Measurements from ENCODE around the gene CTSK. TPM values are rescaled to one million over a fixed set of nuclear protein-coding genes. Genes with fewer than 3 reads are reported as not detected.
"Not testable (repeated sequence)": the region's sequence is repeated elsewhere in the genome, so short reads cannot be mapped to it uniquely, and the experiment has no call there.

Gene CTSK
- total RNA-seq, 2 donors from 2014 or later, result 11.4 to 33.6 TPM

DNA sequence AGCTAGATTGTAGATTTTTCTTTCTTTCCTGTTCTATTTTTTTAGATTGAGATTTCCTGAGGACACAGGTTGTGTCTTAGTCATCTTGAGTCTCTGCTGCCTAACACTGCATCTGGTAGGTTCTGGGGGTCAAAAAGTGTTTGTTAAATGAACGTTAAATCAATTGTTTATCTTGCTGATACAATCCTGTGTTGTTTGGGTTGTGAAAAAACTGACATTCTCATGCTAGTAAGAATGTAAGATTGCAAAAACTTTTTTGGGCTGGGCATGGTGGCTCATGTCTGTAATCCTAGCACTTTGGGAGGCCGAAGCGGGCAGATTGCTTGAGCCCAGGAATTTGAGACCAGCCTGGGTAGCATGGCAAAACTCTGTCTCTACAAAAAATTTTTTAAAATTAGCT, 3.4 kb downstream of the CTSK start:
- Histone ChIP-seq H3K9me3 (no peaks in the 10 kb centered on the region), H3K36me3 (no peaks in the 10 kb centered on the region), H3K9ac (ENCODE audit: low read depth in 2 of 2, low read length in 2 of 2) (no peak overlapping the region), H3K27me3 (no peaks in the 10 kb centered on the region), H3K4me3 (no peak overlapping the region), H3K27ac (no peak overlapping the region), H3K4me1 (no peaks in the 10 kb centered on the region)
- no peak for DNase-seq
- intact Hi-C loops (cut with DNase I), result no loop called here
- TF ChIP-seq, protein P1, sequence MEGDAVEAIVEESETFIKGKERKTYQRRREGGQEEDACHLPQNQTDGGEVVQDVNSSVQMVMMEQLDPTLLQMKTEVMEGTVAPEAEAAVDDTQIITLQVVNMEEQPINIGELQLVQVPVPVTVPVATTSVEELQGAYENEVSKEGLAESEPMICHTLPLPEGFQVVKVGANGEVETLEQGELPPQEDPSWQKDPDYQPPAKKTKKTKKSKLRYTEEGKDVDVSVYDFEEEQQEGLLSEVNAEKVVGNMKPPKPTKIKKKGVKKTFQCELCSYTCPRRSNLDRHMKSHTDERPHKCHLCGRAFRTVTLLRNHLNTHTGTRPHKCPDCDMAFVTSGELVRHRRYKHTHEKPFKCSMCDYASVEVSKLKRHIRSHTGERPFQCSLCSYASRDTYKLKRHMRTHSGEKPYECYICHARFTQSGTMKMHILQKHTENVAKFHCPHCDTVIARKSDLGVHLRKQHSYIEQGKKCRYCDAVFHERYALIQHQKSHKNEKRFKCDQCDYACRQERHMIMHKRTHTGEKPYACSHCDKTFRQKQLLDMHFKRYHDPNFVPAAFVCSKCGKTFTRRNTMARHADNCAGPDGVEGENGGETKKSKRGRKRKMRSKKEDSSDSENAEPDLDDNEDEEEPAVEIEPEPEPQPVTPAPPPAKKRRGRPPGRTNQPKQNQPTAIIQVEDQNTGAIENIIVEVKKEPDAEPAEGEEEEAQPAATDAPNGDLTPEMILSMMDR (IDR thresholded peaks at IDR 0.05), result no peak

DNA sequence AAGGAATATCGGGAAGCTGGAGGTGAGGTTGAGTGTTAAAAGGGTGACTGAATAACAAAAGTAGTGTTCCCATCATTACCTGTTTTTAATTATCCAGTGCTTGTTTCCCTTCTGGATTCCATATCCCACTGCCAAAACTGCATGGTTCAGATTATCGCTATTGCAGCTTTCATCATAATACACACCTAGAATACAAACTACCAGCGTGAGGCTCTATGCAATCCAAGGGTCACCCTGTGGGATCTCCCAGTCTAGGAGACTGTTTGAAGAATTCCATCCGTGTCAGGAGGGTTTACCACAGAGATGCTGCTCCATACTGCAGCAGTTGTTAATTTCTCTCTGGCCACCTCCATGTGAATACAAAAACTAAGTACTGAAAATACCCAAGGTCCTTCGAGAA, 9.0 kb downstream of the CTSK start:
- H3K9me3 ChIP-seq, result no peaks in the 10 kb centered on the region
- intact Hi-C loops (cut with DNase I), result no loop called here
- TF ChIP-seq, protein P1 (IDR thresholded peaks at IDR 0.05), result no peak
- H3K27ac ChIP-seq, result no peak overlapping the region
- H3K4me1 ChIP-seq, result no peaks in the 10 kb centered on the region
- no peak overlapping the region for H3K4me3 ChIP-seq
- H3K27me3 ChIP-seq, result no peaks in the 10 kb centered on the region
- DNase-seq, result no peak
- H3K9ac ChIP-seq (ENCODE audit: low read depth in 2 of 2, low read length in 2 of 2), result no peak overlapping the region
- no peaks in the 10 kb centered on the region for H3K36me3 ChIP-seq

DNA sequence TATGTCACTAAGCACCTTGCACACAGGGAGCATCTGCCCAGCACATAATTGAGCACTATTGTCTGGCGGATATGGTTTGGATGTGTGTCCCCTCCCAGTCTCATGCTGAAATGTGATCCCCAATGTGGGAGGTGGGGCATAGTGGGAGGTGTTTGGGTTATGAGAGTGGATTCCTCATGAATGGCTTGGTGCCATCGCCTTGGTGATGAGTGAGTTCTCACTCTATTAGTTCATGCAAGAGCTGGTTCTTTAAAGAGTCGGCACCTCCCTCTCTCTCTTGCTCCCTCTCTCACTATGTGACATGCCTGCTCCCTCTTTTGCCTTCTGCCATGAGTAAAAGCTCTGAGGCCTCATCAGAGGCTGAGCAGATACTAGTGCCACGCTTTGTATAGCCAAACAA, 9.5 kb downstream of the CTSK start:
- Histone ChIP-seq H3K9me3 (no peaks in the 10 kb centered on the region), H3K27me3 (no peaks in the 10 kb centered on the region), H3K4me1 (no peaks in the 10 kb centered on the region), H3K9ac (ENCODE audit: low read depth in 2 of 2, low read length in 2 of 2) (no peak overlapping the region), H3K4me3 (no peak overlapping the region), H3K36me3 (no peaks in the 10 kb centered on the region), H3K27ac (no peak overlapping the region)
- intact Hi-C loops (cut with DNase I), result no loop called here
- TF ChIP-seq, protein P1 (IDR thresholded peaks at IDR 0.05), result no peak
- no peak for DNase-seq

DNA sequence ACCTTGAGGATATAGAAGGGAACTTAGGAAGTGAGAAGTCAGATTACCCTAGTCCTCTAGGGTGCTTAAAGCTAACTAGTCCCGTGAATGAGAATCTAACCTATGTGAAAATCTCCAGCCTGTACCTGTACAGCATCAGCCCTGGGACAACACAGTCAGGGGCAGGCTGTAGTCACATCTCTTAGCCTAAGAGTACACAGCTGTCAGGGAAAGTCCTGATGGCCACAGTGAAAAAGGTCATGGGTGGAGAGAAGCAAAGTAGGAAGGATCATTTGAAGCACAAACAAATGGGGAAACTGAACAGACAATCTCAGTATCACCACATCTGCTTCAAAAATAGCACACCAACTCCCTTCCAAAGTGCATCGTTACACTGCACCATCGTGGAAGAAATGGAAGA, 11.7 kb downstream of the CTSK start:
- no peak overlapping the region for H3K9ac ChIP-seq (ENCODE audit: low read depth in 2 of 2, low read length in 2 of 2)
- H3K27ac ChIP-seq, result no peak overlapping the region
- no peak for DNase-seq
- intact Hi-C loops (cut with DNase I), result no loop called here
- TF ChIP-seq, protein P1 (IDR thresholded peaks at IDR 0.05), result no peak
- H3K4me1 ChIP-seq, result no peaks in the 10 kb centered on the region
- no peaks in the 10 kb centered on the region for H3K27me3 ChIP-seq
- no peaks in the 10 kb centered on the region for H3K36me3 ChIP-seq
- no peak overlapping the region for H3K4me3 ChIP-seq
- no peaks in the 10 kb centered on the region for H3K9me3 ChIP-seq

DNA sequence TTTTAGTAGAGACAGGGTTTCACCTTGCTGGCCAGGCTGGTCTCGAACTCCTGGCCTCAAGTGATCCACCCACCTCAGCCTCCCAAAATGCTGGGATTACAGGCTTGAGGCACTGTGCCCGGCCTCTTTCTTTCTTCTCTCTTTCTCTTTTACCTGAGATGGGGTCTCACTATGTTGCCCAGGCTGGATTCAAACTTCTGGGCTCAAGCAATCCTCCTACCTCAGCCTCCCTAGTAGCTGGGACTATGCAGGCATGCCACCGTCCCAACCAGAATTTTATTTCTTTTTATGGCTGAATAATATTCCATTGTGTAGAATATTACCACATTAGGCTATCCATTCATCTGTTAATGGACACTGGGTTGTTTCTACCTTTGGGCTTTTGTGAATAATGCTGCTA, 14.3 kb downstream of the CTSK start:
- DNase-seq; H3K9me3 ChIP-seq; H3K4me1 ChIP-seq; intact Hi-C loops (cut with DNase I); H3K9ac ChIP-seq (ENCODE audit: low read depth in 2 of 2, low read length in 2 of 2); H3K27ac ChIP-seq; H3K27me3 ChIP-seq; H3K36me3 ChIP-seq; H3K4me3 ChIP-seq: not testable (repeated sequence)

DNA sequence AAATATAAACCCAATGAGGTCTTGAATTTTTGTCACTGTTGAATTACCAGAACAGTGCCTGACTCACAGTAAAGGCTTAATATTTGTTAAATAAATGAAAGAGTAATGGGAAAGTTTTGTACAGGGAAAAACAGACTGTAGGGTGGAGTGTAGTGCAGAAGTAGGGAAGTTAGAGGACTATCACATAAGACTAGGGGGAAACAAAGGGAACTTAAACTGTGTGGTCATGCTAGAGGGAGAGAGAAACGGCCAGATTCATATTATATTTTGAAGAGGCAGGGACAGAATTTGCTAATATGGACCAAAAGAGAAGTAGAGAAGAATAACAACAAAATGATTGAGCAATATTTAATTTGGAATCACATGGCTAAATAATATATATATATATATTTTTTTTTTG, 14.8 kb downstream of the CTSK start:
- intact Hi-C loops (cut with DNase I), result no loop called here
- TF ChIP-seq, protein P1 (IDR thresholded peaks at IDR 0.05), result no peak
- Histone ChIP-seq H3K4me1 (no peaks in the 10 kb centered on the region), H3K27ac (no peak overlapping the region), H3K36me3 (no peaks in the 10 kb centered on the region), H3K4me3 (no peak overlapping the region), H3K9me3 (no peaks in the 10 kb centered on the region), H3K9ac (ENCODE audit: low read depth in 2 of 2, low read length in 2 of 2) (no peak overlapping the region), H3K27me3 (no peaks in the 10 kb centered on the region)
- no peak for DNase-seq
